ENCODE data around the gene KIF6. TPM values are rescaled to one million over a fixed set of nuclear protein-coding genes. Genes with fewer than 3 reads are reported as not detected.

The KIF6 gene
- total and polyA plus RNA-seq, 2 of the 8 experiments (the other 6 are each of a cell fraction or from before 2014, with no cell fraction given) = 0.53 to 0.65 TPM

DNA sequence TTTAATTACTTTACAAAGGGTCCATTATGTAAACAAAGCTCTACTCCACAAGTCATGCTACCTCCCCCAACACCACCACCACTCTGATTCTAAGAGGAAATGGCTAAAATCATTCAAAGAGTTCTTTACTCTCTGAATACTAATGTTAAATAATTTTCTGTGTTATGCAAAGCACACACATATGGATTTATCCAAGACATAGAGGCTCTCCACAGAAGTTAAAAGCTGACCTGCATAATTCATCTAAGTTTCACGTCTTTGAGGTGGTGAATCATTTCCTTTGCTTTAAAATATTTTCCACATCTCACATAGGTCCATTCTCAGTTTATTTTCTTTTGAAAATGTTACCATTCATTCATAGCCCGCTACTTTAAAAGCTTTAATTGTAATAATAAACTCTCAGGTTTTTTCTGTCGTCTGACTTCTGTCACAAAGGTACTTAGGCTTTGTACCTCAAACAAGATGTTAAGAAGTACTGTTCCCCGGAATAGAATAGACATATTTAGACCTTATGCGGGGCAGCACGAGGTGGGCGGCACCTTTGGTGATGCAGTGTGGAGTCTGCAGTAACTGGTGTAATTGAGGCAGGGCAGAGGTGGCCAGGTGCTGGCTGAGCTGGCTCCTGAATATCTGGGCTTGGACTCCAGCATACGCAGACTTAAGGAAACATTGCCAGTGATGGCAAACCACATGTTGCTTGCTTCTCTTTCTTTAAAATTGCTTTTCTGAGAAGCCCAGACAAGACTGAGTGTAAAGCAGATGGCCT lies 55.8 kb downstream of the KIF6 start (continued):
- TF ChIP-seq SP2 (IDR thresholded peaks at IDR 0.05; ENCODE audit: low read length) (no peak), RFX5 (IDR thresholded peaks at IDR 0.05; ENCODE audit: borderline replicate concordance, low read depth, low read length) (no peak), KDM1A (IDR thresholded peaks at IDR 0.05; ENCODE audit: borderline replicate concordance, low read length) (no peak), RAD21 (IDR thresholded peaks at IDR 0.05 in 1 of 2, conservative IDR thresholded peaks at IDR 0.05 in 1 of 2; ENCODE audit: low read depth in 2 of 2, low read length in 2 of 2) (no peak), MAFK (IDR thresholded peaks at IDR 0.05; ENCODE audit: low read depth, low read length) (no peak), SUZ12 (IDR thresholded peaks at IDR 0.05; ENCODE audit: low read length) (no peak), SP4 (IDR thresholded peaks at IDR 0.05; ENCODE audit: low read length) (no peak), SP1 (IDR thresholded peaks at IDR 0.05; ENCODE audit: low read depth, low read length) (no peak)

All from H1 (cell line).